Testis (tissue), 3 donors: Measurements from ENCODE around the gene LYRM4. TPM values are rescaled to one million over a fixed set of nuclear protein-coding genes. Genes with fewer than 3 reads are reported as not detected.
A peak's percentile ranks its signal among the peaks of the same experiment; 100 is the strongest.

Experiments
- DNase-seq: peaks from one replicate; pipeline ENCODE4 v3.0.0-alpha.2; 2019
- H3K27ac ChIP-seq, 2 donors: fragments of 200-600 bp; sonication (generic); one replicate each; pipeline ENCODE4 v1.5.1; 2019
- H3K27me3 ChIP-seq: fragments of 200-600 bp; sonication (generic); one replicate; pipeline ENCODE4 v1.5.1; 2019
- H3K36me3 ChIP-seq: fragments of 200-600 bp; sonication (generic); one replicate; pipeline ENCODE4 v1.5.1; 2017; ENCODE audit warnings: low read depth; ENCODE audit errors: missing control alignments
- H3K4me1 ChIP-seq: fragments of 200-600 bp; sonication (generic); one replicate; pipeline ENCODE4 v1.5.1; 2019
- H3K4me3 ChIP-seq, 2 donors: fragments of 200-600 bp; sonication (generic); one replicate each; pipeline ENCODE4 v1.5.1; 2017 to 2019
- H3K9me3 ChIP-seq: fragments of 200-600 bp; sonication (generic); one replicate; pipeline ENCODE4 v1.5.1; 2017
- CTCF ChIP-seq, 3 experiments: fragments of 450-650 bp in 2 of 3; fragments of 200-600 bp in 1 of 3; sonication (generic) in 1 of 3; IDR thresholded peaks; one replicate each; pipeline ENCODE4 v1.5.1; 2016 to 2019; ENCODE audit warnings: antibody characterized with exemption in 3 of 3, mild to moderate bottlenecking in 2 of 3, moderate library complexity in 1 of 3
- POLR2A ChIP-seq: fragments of 450-650 bp; IDR thresholded peaks from one replicate; pipeline ENCODE4 v1.6.1; 2017; ENCODE audit warnings: antibody characterized with exemption, mild to moderate bottlenecking, moderate library complexity
- WGBS, 2 donors: methylation state at CpG; one replicate each; pipeline ENCODE4 v1.1.5; 2018; 5-methylcytosine and 5-hydroxymethylcytosine counted together
- intact Hi-C: fragments of 100-400 bp; cut with DNase I; formaldehyde crosslinking; loops from one replicate; pipeline ENCODE4 v1.15.1; 2023; ENCODE audit warnings: low total_unique reads
- polyA plus RNA-seq: library from polyadenylated mRNA; stranded (reverse); fragments of 350-450 nt; fragmentation: Illumina TruSeq; extraction: RNeasy Lipid Tissue Mini Kit (QIAGEN cat#74804); gene quantifications from one replicate; pipeline ENCODE4 v1.2.3, GENCODE V29; 2014; ENCODE audit warnings: low read depth, low replicate concordance; ENCODE audit not compliant: insufficient read depth
- total RNA-seq, 2 donors: library from RNA; depleted of rRNA; stranded (reverse); fragments of >200 nt; gene quantifications; one replicate each; pipeline ENCODE4 v1.2.3, GENCODE V29; 2016

LYRM4 gene
- total and polyA plus RNA-seq, 3 donors from 2014 or later = 18.5 to 41.8 (median 23.0) TPM

GRCh38 chr6:5259428-5259827, 1.3 kb downstream of the LYRM4 start:
- 60 to 69% methylated on average over 3 of the region's 3 CpGs for WGBS, 2 donors
- Histone ChIP-seq H3K9me3 (no peaks in the 10 kb centered on the region), H3K4me3 (peak overlapping the region in 1 of 2 donors; percentile 87), H3K4me1 (peaks cover 9% of the 10 kb centered on the region), H3K27ac (no peak overlapping the region), H3K36me3 (no peaks in the 10 kb centered on the region), H3K27me3 (no peaks in the 10 kb centered on the region)
- TF ChIP-seq CTCF (IDR thresholded peaks at IDR 0.05) (no peak), POLR2A (no peak)
- DNase-seq = no peak
- intact Hi-C loops = no loop called here

- DNase-seq = no peak
- H3K27ac ChIP-seq = no peak overlapping the region
- 93 to 96% methylated on average over 8 of the region's 8 CpGs for WGBS, 2 donors
- no peak overlapping the region for H3K4me3 ChIP-seq
- intact Hi-C loops = no loop called here
- H3K4me1 ChIP-seq = peaks cover 9% of the 10 kb centered on the region
- TF ChIP-seq CTCF (IDR thresholded peaks at IDR 0.05) (no peak), POLR2A (no peak)
- no peaks in the 10 kb centered on the region for H3K36me3 ChIP-seq
- H3K9me3 ChIP-seq = no peaks in the 10 kb centered on the region
- no peaks in the 10 kb centered on the region for H3K27me3 ChIP-seq
Observed at GRCh38 chr6:5257400-5257799, 3.4 kb downstream of the LYRM4 start.

GRCh38 chr6:5256952-5257351, 3.8 kb downstream of the LYRM4 start:
- peaks cover 5% of the 10 kb centered on the region for H3K4me1 ChIP-seq
- H3K36me3 ChIP-seq = no peaks in the 10 kb centered on the region
- H3K4me3 ChIP-seq = no peak overlapping the region
- TF ChIP-seq CTCF (IDR thresholded peaks at IDR 0.05) = no peak
- no peak for TF ChIP-seq POLR2A
- no peak for DNase-seq
- H3K27ac ChIP-seq = no peak overlapping the region
- H3K9me3 ChIP-seq = no peaks in the 10 kb centered on the region
- intact Hi-C loops = no loop called here
- no peaks in the 10 kb centered on the region for H3K27me3 ChIP-seq
- WGBS, 2 donors = 77 to 81% methylated on average over 3 of the region's 3 CpGs

GRCh38 chr6:5250911-5251310, 9.8 kb downstream of the LYRM4 start:
- intact Hi-C loops = no loop called here
- DNase-seq = no peak
- Histone ChIP-seq H3K27me3 (no peaks in the 10 kb centered on the region), H3K36me3 (no peaks in the 10 kb centered on the region), H3K9me3 (no peaks in the 10 kb centered on the region), H3K27ac (no peak overlapping the region), H3K4me1 (no peaks in the 10 kb centered on the region), H3K4me3 (no peak overlapping the region)
- TF ChIP-seq POLR2A = no peak
- no peak for TF ChIP-seq CTCF (IDR thresholded peaks at IDR 0.05)
- 88 to 89% methylated on average over 4 of the region's 4 CpGs for WGBS, 2 donors

GRCh38 chr6:5250451-5250850, 10.3 kb downstream of the LYRM4 start:
- DNase-seq = no peak
- intact Hi-C loops = no loop called here
- no peak for TF ChIP-seq POLR2A
- TF ChIP-seq CTCF (IDR thresholded peaks at IDR 0.05) = no peak
- H3K27ac ChIP-seq = no peak overlapping the region
- H3K4me1 ChIP-seq = no peaks in the 10 kb centered on the region
- no peaks in the 10 kb centered on the region for H3K36me3 ChIP-seq
- H3K9me3 ChIP-seq = no peaks in the 10 kb centered on the region
- WGBS, 2 donors = 73 to 77% methylated on average over 3 of the region's 3 CpGs
- no peaks in the 10 kb centered on the region for H3K27me3 ChIP-seq
- H3K4me3 ChIP-seq = no peak overlapping the region
